IMR-90 (cell line): ENCODE measurements around the gene NBEA. TPM values are rescaled to one million over a fixed set of nuclear protein-coding genes. Genes with fewer than 3 reads are reported as not detected.

ENCODE experiments used
- ATAC-seq: fragments of 200-7000 bp; cut with Tn5 transposase; 2 replicates; pipeline ENCODE4 v1.9.1; 2020; ENCODE audit warnings: low read depth, mild to moderate bottlenecking, moderate library complexity
- BruUV-seq: library from RNA; stranded (reverse); fragments of 400-500 nt; replicated peaks from 2 replicates; lab custom pipeline; 2021; lab: Mats Ljungman, UMichigan
- CTCF ChIA-PET: fragments of 300-600 bp; formaldehyde crosslinking; extraction: SDS; loops from one replicate; lab custom pipeline; 2021; ENCODE audit warnings: antibody characterized with exemption; lab: Yijun Ruan, JAX
- POLR2A ChIA-PET: fragments of 300-600 bp; sonication (Branson Sonifier 250); formaldehyde crosslinking; loops from one replicate; lab custom pipeline; 2022; ENCODE audit warnings: antibody characterized with exemption; ENCODE audit not compliant: unreplicated experiment; lab: Charles Lee
- DNase-seq: peaks from one replicate; pipeline ENCODE4 v3.0.0; 2013
- H2AFZ ChIP-seq: replicated peaks from 2 replicates; pipeline ENCODE3; 2013; ENCODE audit warnings: low read length, mild to moderate bottlenecking; ENCODE audit not compliant: poor library complexity
- H2AK5ac ChIP-seq: 2 replicates; pipeline ENCODE4 v1.6.1; 2013; ENCODE audit warnings: low read depth, low read length, inconsistent platforms
- H2AK9ac ChIP-seq: replicated peaks from 2 replicates; pipeline ENCODE3; 2013; ENCODE audit warnings: mild to moderate bottlenecking, low read depth, low read length, moderate library complexity; ENCODE audit not compliant: poor library complexity
- H2BK120ac ChIP-seq: 2 replicates; pipeline ENCODE4 v1.6.1; 2013; ENCODE audit warnings: low read depth, low read length, inconsistent platforms
- H2BK15ac ChIP-seq: 3 replicates; pipeline ENCODE4 v1.6.1; 2013; ENCODE audit warnings: low read depth, low read length, inconsistent platforms
- H2BK20ac ChIP-seq: 2 replicates; pipeline ENCODE4 v1.6.1; 2013; ENCODE audit warnings: low read depth, mild to moderate bottlenecking, inconsistent platforms, low read length, moderate library complexity
- H2BK5ac ChIP-seq: 2 replicates; pipeline ENCODE4 v1.6.1; 2013; ENCODE audit warnings: mild to moderate bottlenecking, low read depth, low read length, inconsistent platforms; ENCODE audit not compliant: poor library complexity, severe bottlenecking
- H3K14ac ChIP-seq: replicated peaks from 2 replicates; pipeline ENCODE4 v1.6.1; 2013; ENCODE audit warnings: low read depth, low read length, inconsistent platforms
- H3K18ac ChIP-seq: 2 replicates; pipeline ENCODE4 v1.6.1; 2013; ENCODE audit warnings: low read depth, low read length, control low read depth
- H3K23ac ChIP-seq: 2 replicates; pipeline ENCODE4 v1.6.1; 2013; ENCODE audit warnings: low read depth, low read length, inconsistent platforms
- H3K27ac ChIP-seq: 2 replicates; pipeline ENCODE4 v1.5.1; 2013; ENCODE audit warnings: mild to moderate bottlenecking, control low read depth, low read length; ENCODE audit not compliant: insufficient read depth
- H3K27me3 ChIP-seq: 2 replicates; pipeline ENCODE4 v1.6.1; 2013; ENCODE audit warnings: low read length; ENCODE audit not compliant: control insufficient read depth, insufficient read depth
- H3K36me3 ChIP-seq: 2 replicates; pipeline ENCODE4 v1.6.1; 2013; ENCODE audit warnings: low read length, mixed read lengths; ENCODE audit not compliant: control insufficient read depth, insufficient read depth
- H3K4ac ChIP-seq: 2 replicates; pipeline ENCODE4 v1.6.1; 2013; ENCODE audit warnings: low read depth, low read length, inconsistent platforms
- H3K4me1 ChIP-seq: 2 replicates; pipeline ENCODE4 v1.6.1; 2013; ENCODE audit warnings: low read length, mixed read lengths; ENCODE audit not compliant: control insufficient read depth, insufficient read depth
- H3K4me2 ChIP-seq: 2 replicates; pipeline ENCODE4 v1.6.1; 2013; ENCODE audit warnings: low read depth, mild to moderate bottlenecking, control low read depth, low read length, moderate library complexity
- H3K4me3 ChIP-seq: 2 replicates; pipeline ENCODE4 v1.5.1; 2013; ENCODE audit warnings: low read depth, mild to moderate bottlenecking, control low read depth, low read length, moderate library complexity; ENCODE audit not compliant: insufficient read depth
- H3K56ac ChIP-seq: 2 replicates; pipeline ENCODE4 v1.6.1; 2013; ENCODE audit warnings: low read length, inconsistent platforms; ENCODE audit not compliant: insufficient read depth; ENCODE audit errors: extremely low read depth
- H3K79me1 ChIP-seq, 2 experiments: 2 replicates each; pipeline ENCODE4 v1.6.1; 2013; ENCODE audit warnings: low read length in 2 of 2, inconsistent platforms in 1 of 2, low read depth in 1 of 2
- H3K9ac ChIP-seq: 2 replicates; pipeline ENCODE4 v1.6.1; 2013; ENCODE audit warnings: low read depth, low read length, control low read depth
- H3K9me1 ChIP-seq: 2 replicates; pipeline ENCODE4 v1.6.1; 2013; ENCODE audit warnings: low read length, inconsistent platforms; ENCODE audit not compliant: insufficient read depth
- H3K9me3 ChIP-seq: 2 replicates; pipeline ENCODE4 v1.6.1; 2013; ENCODE audit warnings: low read length; ENCODE audit not compliant: control insufficient read depth, insufficient read depth
- H4K20me1 ChIP-seq: 2 replicates; pipeline ENCODE4 v1.6.1; 2013; ENCODE audit warnings: low read length, inconsistent platforms; ENCODE audit not compliant: insufficient read depth
- H4K5ac ChIP-seq: 2 replicates; pipeline ENCODE4 v1.6.1; 2013; ENCODE audit warnings: mild to moderate bottlenecking, low read depth, low read length, control low read depth
- H4K8ac ChIP-seq, 2 experiments: 2 replicates each; pipeline ENCODE4 v1.6.1; 2013; ENCODE audit warnings: low read depth in 2 of 2, low read length in 2 of 2, control low read depth in 1 of 2, inconsistent platforms in 1 of 2
- H4K91ac ChIP-seq: 2 replicates; pipeline ENCODE4 v1.6.1; 2013; ENCODE audit warnings: low read depth, low read length, inconsistent platforms; ENCODE audit not compliant: insufficient read depth
- BHLHE40 ChIP-seq: fragments of 150-350 bp; IDR thresholded peaks from 2 replicates; pipeline ENCODE4 v1.6.1; 2016; ENCODE audit warnings: mild to moderate bottlenecking, low read depth, low read length
- WGBS, 2 experiments: methylation state at CpG; one replicate each; pipeline versions ENCODE4 v1.1.5 to v1.1.7; 2013; ENCODE audit warnings: missing lambda C conversion rate in 2 of 2; ENCODE audit not compliant: insufficient read length in 1 of 2; ENCODE audit errors: extremely low coverage in 2 of 2; 5-methylcytosine and 5-hydroxymethylcytosine counted together
- dilution Hi-C: fragments of 300-500 bp; cut with HindIII; formaldehyde crosslinking; loops from one replicate; pipeline ENCODE4 v1.14.3; 2018; ENCODE audit warnings: low sequenced_read_pairs; ENCODE audit not compliant: unreplicated experiment
- in situ Hi-C: fragments of 300-500 bp; cut with MboI; formaldehyde crosslinking; loops from 3 replicates; pipeline ENCODE4 v1.14.3; 2019; ENCODE audit warnings: low sequenced_read_pairs, inconsistent platforms, mixed read lengths
- intact Hi-C: fragments of 100-400 bp; cut with micrococcal nuclease; formaldehyde crosslinking; loops from 2 replicates; pipeline ENCODE4 v1.10.0; 2022
- polyA plus RNA-seq, 3 experiments: library from polyadenylated mRNA; depleted of rRNA; stranded (reverse); fragments of >200 nt; gene quantifications; 2 replicates each; pipeline ENCODE4 v1.2.3, GENCODE V29; 2012; ENCODE audit warnings: low replicate concordance in 1 of 3
- total RNA-seq: library from RNA; depleted of rRNA; stranded (reverse); fragments of >200 nt; gene quantifications from 2 replicates; pipeline ENCODE4 v1.2.3, GENCODE V29; 2012

The NBEA gene
- total and polyA plus RNA-seq, 2 of the 4 experiments (the other 2 are of a cell fraction), result 0.82 to 2.2 TPM

- H3K9me1 ChIP-seq, result no peaks in the 10 kb centered on the region
- H3K4me1 ChIP-seq, result peaks cover 5% of the 10 kb centered on the region; the same call in 1 of the 2 replicates
- H3K23ac ChIP-seq, result no peak overlapping the region
- no peak overlapping the region for H3K18ac ChIP-seq
- in situ Hi-C loops (no loop called here), intact Hi-C loops (no loop called here), dilution Hi-C loops (no loop called here)
- no peak overlapping the region for H2BK5ac ChIP-seq
- H3K36me3 ChIP-seq, result no peaks in the 10 kb centered on the region
- no peak overlapping the region for H3K27ac ChIP-seq
- H2AK5ac ChIP-seq, result no peak overlapping the region
- no peak overlapping the region for H2AK9ac ChIP-seq
- no peak overlapping the region for H3K14ac ChIP-seq
- ChIA-PET POLR2A (no interaction called here), CTCF (no interaction called here)
- H3K4ac ChIP-seq, result no peak overlapping the region
- no peaks in the 10 kb centered on the region for H3K79me1 ChIP-seq
- no peak overlapping the region for H2BK20ac ChIP-seq
- H4K91ac ChIP-seq, result no peak overlapping the region
- no peak overlapping the region for H3K4me2 ChIP-seq
- H3K56ac ChIP-seq, result no peak overlapping the region
- no peak overlapping the region for H3K4me3 ChIP-seq
- no TSS peak for BruUV-seq
- no peak overlapping the region for H2AFZ ChIP-seq
- H4K8ac ChIP-seq, result no peak overlapping the region
- H3K9me3 ChIP-seq, result no peaks in the 10 kb centered on the region
- no CpG with 5 or more reads among the region's 3 CpGs for WGBS, 2 experiments
- TF ChIP-seq BHLHE40, result no peak
- H3K27me3 ChIP-seq, result no peaks in the 10 kb centered on the region
- no peak overlapping the region for H3K9ac ChIP-seq
- no peaks in the 10 kb centered on the region for H4K20me1 ChIP-seq
- ATAC-seq (peak; percentile 35; the same call in 1 of the 2 replicates), DNase-seq (peak; percentile 9)
- no peak overlapping the region for H4K5ac ChIP-seq
- H2BK15ac ChIP-seq, result no peak overlapping the region
- H2BK120ac ChIP-seq, result no peak overlapping the region
Observed at GRCh38 chr13:35600137-35600536, 658.1 kb downstream of the NBEA start.
